Chondrocyte (in vitro differentiated cells): Measurements from ENCODE around the gene ABCF3. TPM values are rescaled to one million over a fixed set of nuclear protein-coding genes. Genes with fewer than 3 reads are reported as not detected.

ENCODE experiments used
- DNase-seq: peaks from one replicate; pipeline ENCODE4 v3.0.0; 2021; ENCODE audit warnings: mixed read lengths, low spot score
- H3K27ac Mint-ChIP-seq: one replicate; pipeline ENCODE4 v1.8.0; 2021; ENCODE audit warnings: mild to moderate bottlenecking, moderate library complexity, mixed read lengths; ENCODE audit not compliant: unreplicated experiment
- H3K27me3 Mint-ChIP-seq: 2 replicates; pipeline ENCODE4 v1.8.0; 2021; ENCODE audit warnings: low read depth, mixed read lengths
- H3K36me3 Mint-ChIP-seq: 2 replicates; pipeline ENCODE4 v1.8.0; 2021; ENCODE audit warnings: low read depth, mixed read lengths
- H3K4me1 Mint-ChIP-seq: 2 replicates; pipeline ENCODE4 v1.8.0; 2021; ENCODE audit warnings: low read depth, mild to moderate bottlenecking, mixed read lengths
- H3K4me3 Mint-ChIP-seq: one replicate; pipeline ENCODE4 v1.8.0; 2021; ENCODE audit warnings: mild to moderate bottlenecking, moderate library complexity, mixed read lengths; ENCODE audit not compliant: unreplicated experiment
- H3K9me3 Mint-ChIP-seq: 2 replicates; pipeline ENCODE4 v1.8.0; 2021; ENCODE audit warnings: low read depth, mixed read lengths
- total RNA-seq: library from RNA; stranded (reverse); gene quantifications from 3 replicates; pipeline ENCODE4 v1.2.1, GENCODE V29; 2021
- TF ChIP-seq, protein P1 (sequence below): fragments of 200-600 bp; sonication (generic); IDR thresholded peaks from 2 replicates; pipeline ENCODE4 v1.5.0; 2021; ENCODE audit warnings: antibody characterized with exemption, mild to moderate bottlenecking, moderate library complexity

The ABCF3 gene
- total RNA-seq, 1 donor from 2014 or later, result 53.8 TPM

DNA sequence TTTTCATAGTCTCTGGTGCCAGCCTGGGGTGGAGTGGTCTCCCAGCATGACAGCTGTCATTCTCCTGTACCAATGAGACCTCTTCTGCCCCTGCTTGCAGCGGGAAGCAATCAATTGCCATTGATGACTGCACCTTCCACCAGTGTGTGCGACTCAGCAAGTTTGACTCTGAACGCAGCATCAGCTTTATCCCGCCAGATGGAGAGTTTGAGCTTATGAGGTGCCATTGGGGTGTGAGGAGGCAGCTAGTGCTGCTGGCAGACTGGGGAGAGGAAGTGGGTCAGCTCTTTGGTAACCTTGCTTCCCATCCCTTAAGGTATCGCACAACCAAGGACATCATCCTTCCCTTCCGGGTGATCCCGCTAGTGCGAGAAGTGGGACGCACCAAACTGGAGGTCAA is 4.4 kb upstream of the ABCF3 start:
- DNase-seq, result no peak
- Mint-ChIP-seq H3K4me3 (no peak overlapping the region), H3K4me1 (peaks cover 41% of the 10 kb centered on the region), H3K9me3 (no peaks in the 10 kb centered on the region), H3K27ac (no peak overlapping the region), H3K36me3 (peaks cover 50% of the 10 kb centered on the region), H3K27me3 (no peaks in the 10 kb centered on the region)
- TF ChIP-seq, protein P1, sequence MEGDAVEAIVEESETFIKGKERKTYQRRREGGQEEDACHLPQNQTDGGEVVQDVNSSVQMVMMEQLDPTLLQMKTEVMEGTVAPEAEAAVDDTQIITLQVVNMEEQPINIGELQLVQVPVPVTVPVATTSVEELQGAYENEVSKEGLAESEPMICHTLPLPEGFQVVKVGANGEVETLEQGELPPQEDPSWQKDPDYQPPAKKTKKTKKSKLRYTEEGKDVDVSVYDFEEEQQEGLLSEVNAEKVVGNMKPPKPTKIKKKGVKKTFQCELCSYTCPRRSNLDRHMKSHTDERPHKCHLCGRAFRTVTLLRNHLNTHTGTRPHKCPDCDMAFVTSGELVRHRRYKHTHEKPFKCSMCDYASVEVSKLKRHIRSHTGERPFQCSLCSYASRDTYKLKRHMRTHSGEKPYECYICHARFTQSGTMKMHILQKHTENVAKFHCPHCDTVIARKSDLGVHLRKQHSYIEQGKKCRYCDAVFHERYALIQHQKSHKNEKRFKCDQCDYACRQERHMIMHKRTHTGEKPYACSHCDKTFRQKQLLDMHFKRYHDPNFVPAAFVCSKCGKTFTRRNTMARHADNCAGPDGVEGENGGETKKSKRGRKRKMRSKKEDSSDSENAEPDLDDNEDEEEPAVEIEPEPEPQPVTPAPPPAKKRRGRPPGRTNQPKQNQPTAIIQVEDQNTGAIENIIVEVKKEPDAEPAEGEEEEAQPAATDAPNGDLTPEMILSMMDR, result no peak

DNA sequence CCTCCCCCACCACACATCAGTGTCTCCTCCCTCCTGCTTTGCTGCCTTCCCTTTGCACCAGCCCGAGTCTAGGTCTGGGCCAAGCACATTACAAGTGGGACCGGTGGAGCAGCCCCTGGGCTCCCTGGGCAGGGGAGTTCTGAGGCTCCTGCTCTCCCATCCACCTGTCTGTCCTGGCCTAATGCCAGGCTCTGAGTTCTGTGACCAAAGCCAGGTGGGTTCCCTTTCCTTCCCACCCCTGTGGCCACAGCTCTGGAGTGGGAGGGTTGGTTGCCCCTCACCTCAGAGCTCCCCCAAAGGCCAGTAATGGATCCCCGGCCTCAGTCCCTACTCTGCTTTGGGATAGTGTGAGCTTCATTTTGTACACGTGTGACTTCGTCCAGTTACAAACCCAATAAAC is 2.3 kb upstream of the ABCF3 start:
- Mint-ChIP-seq H3K4me1 (peaks cover 41% of the 10 kb centered on the region), H3K4me3 (no peak overlapping the region), H3K27ac (no peak overlapping the region), H3K36me3 (peaks cover 49% of the 10 kb centered on the region), H3K27me3 (no peaks in the 10 kb centered on the region), H3K9me3 (no peaks in the 10 kb centered on the region)
- TF ChIP-seq, protein P1, result no peak
- peak; percentile 57 for DNase-seq

DNA sequence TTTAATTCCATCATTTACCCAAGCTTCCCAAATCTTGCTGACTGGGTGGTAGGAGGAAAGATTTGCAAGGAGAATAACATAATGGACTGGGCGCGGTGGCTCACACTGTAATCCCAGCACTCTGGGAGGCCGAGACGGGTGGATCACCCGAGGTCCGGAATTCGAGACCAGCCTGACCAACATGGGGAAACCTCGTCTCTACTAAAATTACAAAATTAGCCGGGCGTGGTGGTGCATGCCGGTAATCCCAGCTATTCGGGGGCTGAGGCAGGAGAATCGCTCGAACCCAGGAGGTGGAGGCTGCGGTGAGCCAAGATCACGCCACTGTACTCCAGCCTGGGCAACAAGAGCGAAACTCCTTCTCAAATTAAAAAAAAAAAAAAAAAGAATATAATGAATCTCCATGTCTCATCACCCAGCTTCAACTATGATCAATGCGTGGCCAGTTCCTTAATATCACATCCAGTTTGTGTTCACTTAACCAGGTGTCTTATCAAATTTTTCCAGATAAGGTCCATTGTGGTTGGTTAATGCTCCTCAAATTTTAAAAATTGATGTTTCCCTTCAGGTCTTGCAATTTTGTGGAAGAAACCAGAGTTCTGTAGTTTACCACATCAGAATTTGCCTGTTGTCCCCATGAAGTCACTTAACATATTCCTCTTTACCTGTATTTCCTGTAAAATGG is 1.3 kb upstream of the ABCF3 start:
- Mint-ChIP-seq H3K27ac (peak overlapping the region; percentile 99), H3K27me3 (no peaks in the 10 kb centered on the region), H3K4me1 (peaks cover 43% of the 10 kb centered on the region), H3K9me3 (no peaks in the 10 kb centered on the region), H3K4me3 (peak overlapping the region; percentile 95), H3K36me3 (peaks cover 49% of the 10 kb centered on the region)
- DNase-seq, result peak; percentile 59
- TF ChIP-seq, protein P1, result no peak

DNA sequence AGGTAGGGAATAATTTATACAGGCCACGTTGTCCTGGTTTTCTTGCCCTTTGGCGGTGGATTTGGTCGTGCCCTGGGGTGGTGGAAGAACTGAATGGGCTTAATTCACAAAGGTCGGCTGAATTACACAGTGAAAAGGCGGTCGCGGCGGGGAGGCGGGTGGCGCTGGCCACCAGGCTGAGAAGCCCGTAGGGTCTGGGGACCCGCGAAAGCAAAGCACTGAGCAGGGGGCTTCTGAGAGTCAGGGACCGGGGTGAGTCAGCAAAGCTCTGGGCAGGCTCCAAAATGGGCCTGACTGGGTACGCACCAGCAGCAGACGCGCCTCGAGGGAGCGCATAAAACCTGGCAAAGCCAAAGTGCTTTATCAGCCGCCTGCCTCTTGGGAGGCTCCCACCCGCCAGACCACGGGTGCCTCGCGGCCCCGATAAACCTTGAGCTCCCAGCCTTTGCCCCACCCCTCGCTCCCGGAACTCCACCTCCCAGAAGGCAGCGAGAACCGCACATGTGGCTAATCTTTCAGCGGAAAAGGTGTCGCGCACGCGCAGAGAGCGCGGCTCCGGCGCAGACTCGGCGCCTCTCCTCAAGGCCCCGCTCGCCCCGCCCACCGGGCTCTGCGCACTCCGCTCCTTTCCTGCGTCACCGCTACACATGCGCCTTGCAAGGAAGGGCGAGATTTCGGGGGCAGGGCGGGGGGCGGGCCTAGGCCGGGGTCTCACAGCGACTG is 377 bp upstream of the ABCF3 start:
- no peaks in the 10 kb centered on the region for H3K9me3 Mint-ChIP-seq
- H3K36me3 Mint-ChIP-seq, result peaks cover 50% of the 10 kb centered on the region
- H3K4me3 Mint-ChIP-seq, result peak overlapping the region; percentile 95
- peak; percentile 100 for DNase-seq
- TF ChIP-seq, protein P1, result no peak
- H3K27me3 Mint-ChIP-seq, result no peaks in the 10 kb centered on the region
- peak overlapping the region; percentile 99 for H3K27ac Mint-ChIP-seq
- peaks cover 38% of the 10 kb centered on the region for H3K4me1 Mint-ChIP-seq

GRCh38 chr3:184186902-184187207 is 856 bp downstream of the ABCF3 start:
- no peak for DNase-seq
- TF ChIP-seq, protein P1, result no peak
- Mint-ChIP-seq H3K9me3 (no peaks in the 10 kb centered on the region), H3K4me3 (peak overlapping the region; percentile 95), H3K27ac (peak overlapping the region; percentile 99), H3K4me1 (peaks cover 38% of the 10 kb centered on the region), H3K36me3 (peaks cover 42% of the 10 kb centered on the region), H3K27me3 (no peaks in the 10 kb centered on the region)
